Measurements from ENCODE around the gene EPS15.
"Not testable (repeated sequence)": the region's sequence is repeated elsewhere in the genome, so short reads cannot be mapped to it uniquely, and the experiment has no call there.

EPS15 gene

GRCh38 chr1:51519048-51519864, at the start of gene EPS15:
EPS15 (minus strand) TSS chr1:51519266; CDS start chr1:51519231, 35 bp downstream.
- FAIRE-seq, result no peak
- DNase-seq (ENCODE audit: low spot score), result peak; percentile 71

DNA sequence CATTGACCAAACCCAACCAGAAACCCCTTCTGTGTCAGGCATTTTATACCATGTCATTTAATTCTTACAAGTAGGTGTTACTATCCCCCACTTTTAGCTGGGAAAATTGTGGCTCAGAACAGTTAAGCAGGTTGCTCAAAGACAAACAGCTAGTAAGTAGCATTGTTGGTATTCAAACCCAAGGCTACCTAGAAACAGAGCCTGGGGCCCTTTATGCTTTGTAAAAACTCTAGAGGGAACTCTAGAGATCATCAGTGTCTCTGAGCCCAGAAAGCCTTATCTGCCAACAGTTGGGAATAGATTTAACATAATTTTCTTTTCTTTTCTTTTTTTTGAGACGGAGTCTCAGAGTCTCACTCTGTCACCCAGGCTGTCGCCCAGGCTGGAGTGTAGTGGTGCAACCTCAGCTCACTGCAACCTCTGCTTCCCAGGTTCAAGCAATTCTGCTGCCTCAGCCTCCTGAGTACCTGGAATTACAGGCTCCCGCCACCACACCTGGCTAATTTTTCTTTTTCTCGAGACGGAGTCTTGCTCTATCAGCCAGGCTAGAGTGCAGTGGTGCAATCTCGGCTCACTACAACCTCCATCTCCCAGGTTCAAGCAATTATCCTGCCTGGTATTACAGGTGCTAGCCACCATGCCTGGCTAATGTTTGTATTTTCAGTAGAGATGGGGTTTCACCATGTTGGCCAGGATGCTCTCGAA, 49.3 kb upstream of the EPS15 start:
- FAIRE-seq, result no peak
- no peak for DNase-seq (ENCODE audit: low spot score)

DNA sequence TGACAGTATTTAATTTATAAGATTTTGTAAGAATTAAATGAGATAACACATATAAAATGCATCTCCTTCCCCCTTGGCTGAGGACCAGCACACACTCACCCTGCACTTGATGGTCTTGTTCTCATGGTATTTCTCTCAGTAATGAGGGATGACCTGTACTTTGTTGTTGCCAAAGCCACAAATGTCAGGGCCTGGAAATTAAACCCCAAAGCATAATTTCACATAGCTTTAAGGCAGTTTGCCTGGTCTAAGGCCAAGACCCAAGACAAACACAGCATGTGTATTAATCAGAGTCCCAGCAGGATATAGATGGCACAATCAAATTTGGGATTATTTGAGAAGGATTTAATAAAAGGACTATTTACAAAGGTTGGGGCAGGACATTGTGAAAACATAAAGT, 48.6 kb upstream of the EPS15 start:
- no peak for FAIRE-seq
- DNase-seq (ENCODE audit: low spot score), result peak; percentile 20

DNA sequence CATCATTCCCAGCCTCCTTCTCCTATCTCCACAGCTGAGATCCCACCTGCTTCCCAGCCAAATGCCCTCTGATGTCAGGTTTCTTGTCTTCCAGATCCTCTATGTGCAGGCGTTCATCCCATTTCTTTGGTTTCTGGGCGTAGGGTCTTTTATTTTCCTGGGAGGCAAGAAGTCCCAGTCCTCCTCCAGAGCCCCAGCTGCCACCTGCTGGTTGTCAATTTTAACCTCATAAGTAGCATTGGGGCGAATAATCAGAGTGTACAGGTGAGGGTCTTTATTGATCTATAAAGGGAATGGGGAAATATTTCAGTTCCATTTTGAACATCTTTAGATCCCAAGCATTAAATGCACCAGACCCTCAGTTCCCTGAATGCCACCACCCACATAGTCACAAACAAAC, 47.2 kb upstream of the EPS15 start:
- FAIRE-seq (no peak), DNase-seq (ENCODE audit: low spot score) (no peak)

DNA sequence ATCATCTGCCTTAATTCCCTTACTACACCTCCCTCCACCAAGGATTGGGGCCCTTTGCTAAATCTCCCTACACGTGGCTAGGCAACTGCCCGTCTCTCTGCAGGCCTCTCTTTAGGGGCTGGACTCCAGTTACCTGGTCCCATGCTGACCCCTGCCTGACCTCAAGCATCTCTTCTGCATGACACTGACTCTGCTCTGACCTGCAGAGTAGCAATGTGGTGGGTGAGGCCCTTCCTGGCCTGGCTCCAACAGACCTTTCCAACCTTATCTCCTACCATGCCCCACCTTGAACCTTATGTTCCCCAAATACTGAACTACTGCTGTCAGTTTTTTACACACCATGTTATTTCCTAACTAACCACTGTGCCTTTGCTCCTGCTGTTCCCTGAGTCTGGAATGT, 45.9 kb upstream of the EPS15 start:
- DNase-seq (ENCODE audit: low spot score), result no peak
- no peak for FAIRE-seq

DNA sequence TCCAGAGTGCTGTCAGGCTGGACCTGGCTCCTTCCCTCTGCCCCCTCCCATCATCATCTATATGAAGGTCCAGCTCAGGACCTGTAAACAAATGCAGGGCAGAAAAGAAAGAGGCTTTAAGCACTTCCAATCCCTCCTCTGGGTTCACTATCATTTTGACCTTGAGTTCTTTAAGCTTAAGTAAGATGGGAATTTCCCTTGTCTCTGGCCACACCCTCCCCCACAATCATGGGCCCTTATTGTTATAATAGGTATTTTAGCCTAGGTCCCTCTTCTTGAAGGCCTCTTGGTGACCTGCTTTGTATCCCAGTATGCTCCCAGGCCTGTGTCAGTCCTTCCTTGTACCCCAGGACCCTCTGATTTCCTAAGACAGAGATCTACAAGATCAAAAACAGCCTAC, 45.1 kb upstream of the EPS15 start:
- FAIRE-seq, result no peak

GRCh38 chr1:51561702-51562101, 42.6 kb upstream of the EPS15 start:
- no peak for FAIRE-seq

More for the DNA sequence above, 45.1 kb upstream of the EPS15 start:
- peak; percentile 41 for DNase-seq (ENCODE audit: low spot score)

DNA sequence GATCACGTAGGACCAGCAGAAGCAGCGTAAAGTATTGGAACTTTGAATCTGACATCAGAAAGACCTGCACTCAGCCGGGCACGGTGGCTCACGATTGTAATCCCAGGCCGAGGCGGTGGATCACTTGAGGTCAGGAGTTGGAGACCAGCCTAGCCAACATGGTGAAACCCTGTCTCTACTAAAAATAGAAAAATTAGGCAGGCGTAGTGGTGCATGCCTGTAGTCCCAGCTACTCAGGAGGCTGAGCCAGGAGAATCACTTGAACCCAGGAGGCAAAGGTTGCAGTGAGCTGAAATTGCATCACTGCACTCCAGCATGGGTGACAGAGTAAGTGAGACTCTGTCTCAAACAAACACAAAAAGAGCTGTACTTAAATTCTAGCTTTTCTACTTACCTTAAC, 41.8 kb upstream of the EPS15 start:
- FAIRE-seq; DNase-seq (ENCODE audit: low spot score): not testable (repeated sequence)

More at GRCh38 chr1:51561702-51562101, 42.6 kb upstream of the EPS15 start:
- no peak for DNase-seq (ENCODE audit: low spot score)

- DNase-seq (ENCODE audit: low spot score), result no peak
- FAIRE-seq, result no peak
These were observed 41.0 kb upstream of the EPS15 start for GRCh38 chr1:51560034-51560433.

- FAIRE-seq (no peak), DNase-seq (ENCODE audit: low spot score) (no peak)
These were observed 40.4 kb upstream of the EPS15 start for GRCh38 chr1:51559501-51559900.

DNA sequence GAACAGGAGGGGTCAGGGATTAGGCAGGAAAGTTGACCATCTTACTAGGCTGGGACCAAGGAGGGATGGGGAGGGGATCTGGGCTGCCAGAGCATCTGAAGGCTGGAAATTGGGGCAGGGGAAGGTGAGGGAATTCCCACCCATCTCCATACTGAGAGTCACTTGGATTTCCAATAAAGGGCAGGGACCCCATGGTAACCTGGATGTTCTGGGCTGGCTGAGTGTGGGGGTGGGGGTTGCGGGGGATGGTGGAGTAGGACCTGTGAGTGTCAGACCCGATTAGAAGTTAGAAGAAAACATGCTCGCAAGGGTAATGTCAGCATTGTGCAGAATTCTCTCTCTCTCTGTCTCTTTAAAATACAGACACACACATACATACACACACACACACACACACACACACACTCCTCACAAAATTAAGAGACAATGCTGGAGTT, 40.0 kb upstream of the EPS15 start:
- FAIRE-seq (no peak), DNase-seq (ENCODE audit: low spot score) (no peak)

DNA sequence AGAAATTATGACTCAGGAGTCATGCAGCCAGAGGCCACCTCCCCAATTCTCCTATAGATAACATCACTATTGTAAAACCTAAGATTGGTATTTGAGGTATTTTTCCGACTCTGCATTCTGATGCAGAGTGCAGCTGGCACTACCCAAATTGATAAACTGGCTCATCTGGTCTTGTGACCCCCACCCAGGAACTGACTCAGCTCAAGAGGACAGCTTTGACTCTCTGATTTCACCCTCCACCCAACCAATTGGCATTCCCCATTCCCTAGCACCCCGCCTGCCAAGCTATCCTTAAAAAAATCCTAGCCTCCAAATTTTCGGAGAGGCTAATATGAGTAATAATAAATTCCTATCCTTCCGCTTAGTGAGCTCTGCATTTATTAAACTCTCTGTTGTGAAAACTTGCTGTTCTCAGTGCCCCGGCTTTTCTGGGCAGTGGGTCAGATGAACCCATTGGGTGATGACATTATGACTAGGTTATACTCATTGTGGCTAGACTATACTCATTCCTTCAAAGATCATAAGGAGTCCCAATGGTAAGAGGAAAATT, 39.4 kb upstream of the EPS15 start:
- DNase-seq (ENCODE audit: low spot score) (peak; percentile 17), FAIRE-seq (no peak)

DNA sequence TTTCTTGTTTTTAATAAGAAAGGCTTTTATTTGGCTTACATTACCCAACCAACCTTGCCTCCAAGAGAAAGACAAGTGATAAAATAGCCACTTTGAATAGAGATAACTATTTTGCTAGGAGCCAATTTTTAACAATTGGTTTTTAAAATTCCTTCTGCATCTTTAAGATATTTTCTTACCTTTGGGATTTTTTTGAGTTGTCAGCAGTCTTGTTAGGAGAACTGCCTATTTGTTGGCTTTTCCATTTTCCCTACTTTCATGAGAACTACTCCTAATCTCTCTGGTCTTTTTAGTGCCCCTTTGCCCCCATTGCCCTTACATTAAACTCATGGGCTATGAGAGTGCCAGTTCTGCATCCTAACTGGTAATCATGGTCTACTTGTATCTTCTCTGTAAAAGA, 38.1 kb upstream of the EPS15 start:
- no peak for DNase-seq (ENCODE audit: low spot score)
- no peak for FAIRE-seq

DNA sequence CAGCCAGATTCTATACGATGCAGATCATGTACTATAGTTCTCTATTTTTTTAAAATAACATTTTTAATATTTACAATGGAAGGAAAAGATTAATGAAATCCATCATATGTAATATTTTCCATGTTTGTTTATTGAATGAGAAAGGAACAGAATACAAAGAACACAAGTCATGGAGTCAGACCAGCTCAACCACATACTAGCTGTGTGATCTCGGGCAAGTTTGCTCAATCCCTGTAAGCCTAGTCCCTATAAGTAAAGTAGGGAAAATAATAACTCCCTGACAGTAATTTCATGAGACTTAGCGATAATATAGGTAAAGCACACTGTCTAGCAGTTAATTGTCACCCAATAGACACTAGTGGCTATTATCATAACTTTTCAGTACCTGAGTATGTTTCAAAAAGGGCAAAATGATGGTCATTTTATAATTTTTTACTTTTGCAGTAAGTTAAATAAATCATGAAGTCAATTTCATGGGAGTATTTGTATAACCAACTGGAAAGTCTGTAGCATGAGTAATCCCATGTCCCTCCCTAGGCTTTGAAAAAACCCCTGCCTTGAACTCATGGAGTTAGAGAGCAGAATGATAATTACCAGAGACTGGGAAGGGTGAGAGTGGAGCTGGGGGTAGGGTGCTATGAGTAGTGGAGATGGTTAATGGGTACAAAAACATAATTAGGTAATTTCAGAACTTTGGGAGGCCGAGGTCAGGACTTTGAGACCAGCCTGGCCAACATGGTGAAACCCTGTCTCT, 37.0 kb upstream of the EPS15 start:
- FAIRE-seq (no peak), DNase-seq (ENCODE audit: low spot score) (no peak)

- DNase-seq (ENCODE audit: low spot score) (no peak), FAIRE-seq (no peak)
These were observed 34.8 kb upstream of the EPS15 start for GRCh38 chr1:51553911-51554310.

DNA sequence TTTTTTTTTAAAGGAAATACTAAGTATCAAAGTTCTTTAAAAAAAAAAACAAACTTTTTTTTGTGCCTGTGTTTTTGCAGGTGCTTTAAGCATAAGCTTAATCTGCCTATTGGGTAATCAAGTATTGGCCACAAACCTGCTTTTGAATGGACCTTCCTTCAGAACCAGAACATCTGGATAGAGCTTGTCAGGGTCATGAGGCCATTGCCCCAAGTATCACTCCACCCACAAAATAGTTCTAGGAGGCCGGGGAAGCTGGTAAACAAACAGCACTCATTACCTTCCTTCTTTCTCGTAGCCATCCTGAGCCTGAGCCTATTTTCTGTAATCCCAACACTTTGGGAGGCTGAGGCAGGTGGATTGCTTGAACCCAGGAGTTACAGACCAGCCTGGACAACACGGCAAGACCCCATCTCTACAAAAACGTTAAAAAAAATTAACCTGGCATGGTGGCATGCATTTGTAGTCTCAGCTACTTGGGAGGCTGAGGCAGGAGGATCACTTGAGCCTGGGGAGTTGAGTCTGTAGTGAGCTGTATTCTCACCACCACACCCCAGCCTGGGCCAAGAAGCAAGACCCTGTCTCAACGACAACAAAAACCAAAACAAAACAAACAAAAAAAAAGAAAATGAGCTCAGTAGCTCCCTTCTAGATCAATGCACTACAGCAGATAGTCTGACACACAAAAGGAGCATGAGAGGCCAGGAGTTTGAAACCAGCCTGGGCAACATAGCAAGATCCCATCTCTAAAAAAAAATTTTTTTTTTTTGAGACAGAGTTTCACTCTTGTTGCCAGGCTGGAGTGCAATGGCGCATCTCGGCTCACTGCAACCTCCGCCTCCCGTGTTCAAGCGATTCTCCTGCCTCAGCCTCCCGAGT, 34.1 kb upstream of the EPS15 start:
- no peak for DNase-seq (ENCODE audit: low spot score)
- FAIRE-seq, result no peak

- no peak for FAIRE-seq
- no peak for DNase-seq (ENCODE audit: low spot score)
These were observed 32.8 kb upstream of the EPS15 start for GRCh38 chr1:51551848-51552296.

DNA sequence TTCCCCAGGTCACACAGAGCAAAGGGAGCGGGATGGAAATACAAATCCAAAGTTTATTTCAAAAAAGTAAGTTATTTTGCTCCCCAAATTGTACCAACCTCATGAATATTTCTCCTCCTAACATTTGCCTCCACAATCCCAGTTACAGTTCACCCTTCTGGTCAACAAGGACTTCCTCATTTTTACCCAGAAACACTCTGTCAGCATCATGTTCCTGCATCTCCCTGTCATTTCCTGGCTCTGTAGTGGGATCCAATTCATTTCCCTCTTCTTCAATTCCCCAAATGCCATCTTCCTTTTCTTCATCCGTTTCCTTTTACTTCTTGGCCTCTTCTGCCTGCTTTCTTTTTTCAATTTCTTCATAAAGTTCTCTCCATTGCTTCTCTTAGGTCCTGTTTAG, 32.0 kb upstream of the EPS15 start:
- FAIRE-seq, result no peak
- DNase-seq (ENCODE audit: low spot score), result no peak

DNA sequence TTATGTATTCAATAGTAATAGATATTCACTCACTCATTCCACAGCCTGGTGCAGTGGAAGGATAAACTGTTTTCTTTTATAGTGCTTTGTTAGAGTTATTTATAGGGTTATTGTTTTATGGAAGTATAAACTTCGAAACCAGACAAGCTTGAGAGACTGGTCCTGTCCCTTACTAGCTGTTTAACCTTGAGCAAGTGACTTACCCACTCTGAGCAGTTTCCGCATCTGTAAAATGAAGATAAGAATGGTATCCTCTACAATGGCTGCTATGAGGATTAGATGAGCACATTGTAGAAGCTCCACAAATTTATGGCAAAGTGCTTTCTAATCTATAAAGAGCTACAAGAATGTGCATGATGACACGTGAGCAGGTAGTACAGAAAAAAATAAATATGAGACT, 30.8 kb upstream of the EPS15 start:
- no peak for DNase-seq (ENCODE audit: low spot score)
- FAIRE-seq, result no peak

DNA sequence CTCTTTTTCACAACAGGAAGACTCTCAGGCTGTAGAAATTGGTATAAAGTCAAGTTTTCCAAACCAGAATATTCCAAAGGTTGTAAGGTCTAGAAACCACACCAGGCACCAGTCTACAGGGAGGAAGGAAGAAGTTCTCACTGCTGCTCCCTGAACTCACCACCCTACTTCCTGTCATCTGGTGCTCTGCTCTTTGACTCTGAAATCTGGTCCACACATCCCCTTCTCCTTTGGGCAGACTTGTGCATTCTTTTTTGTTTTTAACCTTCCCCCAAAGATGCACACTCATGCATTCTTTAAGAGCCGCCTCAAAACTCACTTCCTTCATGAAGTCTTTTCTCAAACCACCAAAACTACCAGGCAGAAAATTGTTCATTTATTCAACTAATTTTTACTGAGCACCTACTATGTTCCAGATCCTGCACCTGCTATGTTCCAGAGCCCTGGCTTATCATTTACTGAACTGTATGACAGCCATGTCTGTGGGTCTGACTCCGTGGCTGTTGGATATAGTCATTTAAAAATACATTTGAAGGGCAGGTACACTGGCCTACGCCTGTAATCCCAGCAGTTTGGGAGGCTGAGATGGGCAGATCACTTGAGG, 30.1 kb upstream of the EPS15 start:
- DNase-seq (ENCODE audit: low spot score) (no peak), FAIRE-seq (no peak)
